Measurements from ENCODE around the gene RASAL2. TPM values are rescaled to one million over a fixed set of nuclear protein-coding genes. Genes with fewer than 3 reads are reported as not detected.

RASAL2 gene
- total and polyA plus RNA-seq, 2 experiments from 2014 or later = 16.0 to 42.2 TPM

GRCh38 chr1:178531887-178532286 is 438.0 kb downstream of the RASAL2 start:
- H3K27ac ChIP-seq (ENCODE audit: low read depth) = no peak overlapping the region
- no peak for TF ChIP-seq ZNF462 (CRISPR knock-in tag; IDR thresholded peaks at IDR 0.05)
- no peak for TF ChIP-seq JUNB (IDR thresholded peaks at IDR 0.05; ENCODE audit: unreplicated experiment)
- no peak for TF ChIP-seq ETS1 (IDR thresholded peaks at IDR 0.05)
- TF ChIP-seq NANOG (IDR thresholded peaks at IDR 0.05; ENCODE audit: borderline replicate concordance) = no peak
- TF ChIP-seq, protein P1, sequence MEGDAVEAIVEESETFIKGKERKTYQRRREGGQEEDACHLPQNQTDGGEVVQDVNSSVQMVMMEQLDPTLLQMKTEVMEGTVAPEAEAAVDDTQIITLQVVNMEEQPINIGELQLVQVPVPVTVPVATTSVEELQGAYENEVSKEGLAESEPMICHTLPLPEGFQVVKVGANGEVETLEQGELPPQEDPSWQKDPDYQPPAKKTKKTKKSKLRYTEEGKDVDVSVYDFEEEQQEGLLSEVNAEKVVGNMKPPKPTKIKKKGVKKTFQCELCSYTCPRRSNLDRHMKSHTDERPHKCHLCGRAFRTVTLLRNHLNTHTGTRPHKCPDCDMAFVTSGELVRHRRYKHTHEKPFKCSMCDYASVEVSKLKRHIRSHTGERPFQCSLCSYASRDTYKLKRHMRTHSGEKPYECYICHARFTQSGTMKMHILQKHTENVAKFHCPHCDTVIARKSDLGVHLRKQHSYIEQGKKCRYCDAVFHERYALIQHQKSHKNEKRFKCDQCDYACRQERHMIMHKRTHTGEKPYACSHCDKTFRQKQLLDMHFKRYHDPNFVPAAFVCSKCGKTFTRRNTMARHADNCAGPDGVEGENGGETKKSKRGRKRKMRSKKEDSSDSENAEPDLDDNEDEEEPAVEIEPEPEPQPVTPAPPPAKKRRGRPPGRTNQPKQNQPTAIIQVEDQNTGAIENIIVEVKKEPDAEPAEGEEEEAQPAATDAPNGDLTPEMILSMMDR (conservative IDR thresholded peaks at IDR 0.05; ENCODE audit: low read depth in 2 of 2) = no peak
- DNase-seq (ENCODE audit: low spot score) (no peak), ATAC-seq (peak; percentile 18; the same call in 2 of the 3 replicates)
- H3K36me3 ChIP-seq (ENCODE audit: insufficient read depth) = no peaks in the 10 kb centered on the region
- no peaks in the 10 kb centered on the region for H3K36me3 Mint-ChIP-seq (ENCODE audit: low read depth)
- no peaks in the 10 kb centered on the region; the same call in 2 of the 3 replicates for H3K9me3 Mint-ChIP-seq
- H3K4me1 Mint-ChIP-seq = no peaks in the 10 kb centered on the region; the same call in 2 of the 3 replicates
- peak overlapping the region; percentile 93 for H2AFZ ChIP-seq
- H3F3A ChIP-seq (replicated peaks; ENCODE audit: low read depth) = no peaks in the 10 kb centered on the region
- H3K27me3 Mint-ChIP-seq (ENCODE audit: insufficient read depth, low read depth, poor library complexity) = peaks cover 10% of the 10 kb centered on the region
- H3K27me3 ChIP-seq (ENCODE audit: insufficient read depth) = no peaks in the 10 kb centered on the region
- no peak overlapping the region for H3K4me2 ChIP-seq
- no peak overlapping the region for H3K4me3 ChIP-seq
- H3K4me3 Mint-ChIP-seq = no peak overlapping the region
- no peaks in the 10 kb centered on the region for H3K79me2 ChIP-seq (replicated peaks; ENCODE audit: insufficient read depth)
- 0 out of 2 replicates have a peak, but pooled peaks cover 4% of the 10 kb centered on the region for H3K9me2 ChIP-seq (ENCODE audit: insufficient read depth)
- H4K20me1 ChIP-seq (replicated peaks; ENCODE audit: insufficient read depth) = no peaks in the 10 kb centered on the region
- no peak overlapping the region for H3K27ac Mint-ChIP-seq
- no peaks in the 10 kb centered on the region for H3K4me1 ChIP-seq (ENCODE audit: insufficient read depth)

Measured in GM23338 (cell line).